ENCODE results near the gene PSMD6. TPM values are rescaled to one million over a fixed set of nuclear protein-coding genes. Genes with fewer than 3 reads are reported as not detected.

PSMD6 gene
- total and polyA plus RNA-seq, 7 experiments from 2014 or later, result 63.4 to 134 (median 89.2) TPM

- ChIA-PET POLR2A (interaction anchor here (0.7 kb wide), 1 partner anchor 18 kb away, joined by 3 read pairs; no protein-coding TSS in a partner anchor), CTCF (no interaction called here)
- Histone ChIP-seq H3K27me3 (ENCODE audit: control insufficient read depth in 2 of 2, insufficient read depth in 2 of 2, low read length in 2 of 2) (no peaks in the 10 kb centered on the region), H3K36me3 (ENCODE audit: control insufficient read depth in 2 of 3, insufficient read depth in 3 of 3, low read length in 3 of 3) (no peaks in the 10 kb centered on the region), H3K27ac (ENCODE audit: low read depth, low read length) (no peak overlapping the region), H3K4me3 (ENCODE audit: low read length) (no peak overlapping the region), H3K9me3 (ENCODE audit: control insufficient read depth in 2 of 3, low read length in 3 of 3) (no peaks in the 10 kb centered on the region), H3K4me1 (ENCODE audit: control insufficient read depth in 2 of 2, insufficient read depth in 2 of 2, low read length in 2 of 2) (no peaks in the 10 kb centered on the region)
- no peaks in the 10 kb centered on the region for H3K9me3 Mint-ChIP-seq
- ATAC-seq (no peak), DNase-seq (no peak)
- intact Hi-C loops (cut with micrococcal nuclease), result no loop called here
- H3K27ac Mint-ChIP-seq, result no peak overlapping the region
- H3K4me3 Mint-ChIP-seq, result no peak overlapping the region
- H3K36me3 Mint-ChIP-seq, result no peaks in the 10 kb centered on the region
- H3K4me1 Mint-ChIP-seq, result peaks cover 0 to 5% (median 0%) of the 10 kb centered on the region in 7 donors
- H3K27me3 Mint-ChIP-seq, result peaks cover 10 to 48% (median 25%) of the 10 kb centered on the region in 5 donors
These were observed 24.5 kb upstream of the PSMD6 start for GRCh38 chr3:64047787-64048186.

- Mint-ChIP-seq H3K27me3 (peaks cover 11 to 51% (median 27%) of the 10 kb centered on the region in 5 donors), H3K4me1 (peaks cover 0 to 5% (median 0%) of the 10 kb centered on the region in 7 donors), H3K9me3 (no peaks in the 10 kb centered on the region), H3K36me3 (no peaks in the 10 kb centered on the region), H3K27ac (no peak overlapping the region), H3K4me3 (no peak overlapping the region)
- CTCF ChIA-PET, result no interaction called here
- POLR2A ChIA-PET, result no interaction called here
- Histone ChIP-seq H3K27ac (ENCODE audit: low read depth, low read length) (no peak overlapping the region), H3K4me1 (ENCODE audit: control insufficient read depth in 2 of 2, insufficient read depth in 2 of 2, low read length in 2 of 2) (no peaks in the 10 kb centered on the region), H3K4me3 (ENCODE audit: low read length) (no peak overlapping the region), H3K27me3 (ENCODE audit: control insufficient read depth in 2 of 2, insufficient read depth in 2 of 2, low read length in 2 of 2) (no peaks in the 10 kb centered on the region), H3K9me3 (ENCODE audit: control insufficient read depth in 2 of 3, low read length in 3 of 3) (no peaks in the 10 kb centered on the region), H3K36me3 (ENCODE audit: control insufficient read depth in 2 of 3, insufficient read depth in 3 of 3, low read length in 3 of 3) (no peaks in the 10 kb centered on the region)
- intact Hi-C loops (cut with micrococcal nuclease), result no loop called here
- DNase-seq (no peak), ATAC-seq (no peak)
These were observed 23.8 kb upstream of the PSMD6 start for GRCh38 chr3:64046996-64047594.

GRCh38 chr3:64046592-64046991 is 23.3 kb upstream of the PSMD6 start:
- H3K36me3 ChIP-seq (ENCODE audit: control insufficient read depth in 2 of 3, insufficient read depth in 3 of 3, low read length in 3 of 3), result no peaks in the 10 kb centered on the region
- intact Hi-C loops (cut with micrococcal nuclease), result no loop called here
- no peak for ATAC-seq
- no peaks in the 10 kb centered on the region for H3K27me3 ChIP-seq (ENCODE audit: control insufficient read depth in 2 of 2, insufficient read depth in 2 of 2, low read length in 2 of 2)
- H3K27ac ChIP-seq (ENCODE audit: low read depth, low read length), result no peak overlapping the region
- no peaks in the 10 kb centered on the region for H3K4me1 ChIP-seq (ENCODE audit: control insufficient read depth in 2 of 2, insufficient read depth in 2 of 2, low read length in 2 of 2)
- H3K9me3 Mint-ChIP-seq, result no peaks in the 10 kb centered on the region
- no peaks in the 10 kb centered on the region for H3K9me3 ChIP-seq (ENCODE audit: control insufficient read depth in 2 of 3, low read length in 3 of 3)
- no peak for DNase-seq
- CTCF ChIA-PET, result no interaction called here
- H3K27ac Mint-ChIP-seq, result no peak overlapping the region
- H3K36me3 Mint-ChIP-seq, result no peaks in the 10 kb centered on the region
- H3K27me3 Mint-ChIP-seq, result peaks cover 15 to 54% (median 31%) of the 10 kb centered on the region in 5 donors
- H3K4me1 Mint-ChIP-seq, result peaks cover 0 to 5% (median 0%) of the 10 kb centered on the region in 7 donors
- no peak overlapping the region for H3K4me3 ChIP-seq (ENCODE audit: low read length)
- POLR2A ChIA-PET, result no interaction called here
- no peak overlapping the region for H3K4me3 Mint-ChIP-seq

GRCh38 chr3:64042952-64043351 is 19.7 kb upstream of the PSMD6 start:
- no peak overlapping the region for H3K27ac ChIP-seq (ENCODE audit: low read depth, low read length)
- no peaks in the 10 kb centered on the region for H3K9me3 ChIP-seq (ENCODE audit: control insufficient read depth in 2 of 3, low read length in 3 of 3)
- H3K27me3 ChIP-seq (ENCODE audit: control insufficient read depth in 2 of 2, insufficient read depth in 2 of 2, low read length in 2 of 2), result no peaks in the 10 kb centered on the region
- Mint-ChIP-seq H3K27ac (no peak overlapping the region), H3K9me3 (no peaks in the 10 kb centered on the region), H3K27me3 (peaks cover 21 to 51% (median 43%) of the 10 kb centered on the region in 5 donors), H3K4me1 (no peaks in the 10 kb centered on the region), H3K4me3 (no peak overlapping the region), H3K36me3 (no peaks in the 10 kb centered on the region)
- H3K4me3 ChIP-seq (ENCODE audit: low read length), result no peak overlapping the region
- CTCF ChIA-PET, result interaction anchor here (0.8 kb wide), 1 partner anchor 19 kb away, joined by 7 read pairs; no protein-coding TSS in a partner anchor
- DNase-seq (no peak), ATAC-seq (no peak)
- POLR2A ChIA-PET, result no interaction called here
- H3K36me3 ChIP-seq (ENCODE audit: control insufficient read depth in 2 of 3, insufficient read depth in 3 of 3, low read length in 3 of 3), result no peaks in the 10 kb centered on the region
- H3K4me1 ChIP-seq (ENCODE audit: control insufficient read depth in 2 of 2, insufficient read depth in 2 of 2, low read length in 2 of 2), result no peaks in the 10 kb centered on the region
- intact Hi-C loops (cut with micrococcal nuclease), result no loop called here

GRCh38 chr3:64039981-64040733 is 16.9 kb upstream of the PSMD6 start:
- no peaks in the 10 kb centered on the region for H3K9me3 Mint-ChIP-seq
- H3K27me3 ChIP-seq (ENCODE audit: control insufficient read depth in 2 of 2, insufficient read depth in 2 of 2, low read length in 2 of 2), result no peaks in the 10 kb centered on the region
- H3K36me3 Mint-ChIP-seq, result no peaks in the 10 kb centered on the region
- H3K9me3 ChIP-seq (ENCODE audit: control insufficient read depth in 2 of 3, low read length in 3 of 3), result no peaks in the 10 kb centered on the region
- DNase-seq (no peak), ATAC-seq (no peak)
- H3K4me1 Mint-ChIP-seq, result no peaks in the 10 kb centered on the region
- no peak overlapping the region for H3K27ac ChIP-seq (ENCODE audit: low read depth, low read length)
- intact Hi-C loops (cut with micrococcal nuclease), result no loop called here
- ChIA-PET CTCF (no interaction called here), POLR2A (no interaction called here)
- H3K27me3 Mint-ChIP-seq, result peaks cover 19 to 38% (median 30%) of the 10 kb centered on the region in 5 donors
- H3K27ac Mint-ChIP-seq, result no peak overlapping the region
- no peak overlapping the region for H3K4me3 Mint-ChIP-seq
- no peaks in the 10 kb centered on the region for H3K36me3 ChIP-seq (ENCODE audit: control insufficient read depth in 2 of 3, insufficient read depth in 3 of 3, low read length in 3 of 3)
- H3K4me3 ChIP-seq (ENCODE audit: low read length), result no peak overlapping the region
- H3K4me1 ChIP-seq (ENCODE audit: control insufficient read depth in 2 of 2, insufficient read depth in 2 of 2, low read length in 2 of 2), result no peaks in the 10 kb centered on the region

- Mint-ChIP-seq H3K9me3 (peaks cover 0 to 3% (median under 1%) of the 10 kb centered on the region in 11 donors), H3K4me3 (no peak overlapping the region), H3K4me1 (no peaks in the 10 kb centered on the region), H3K27me3 (peaks cover 15 to 32% (median 26%) of the 10 kb centered on the region in 5 donors), H3K36me3 (no peaks in the 10 kb centered on the region), H3K27ac (no peak overlapping the region)
- no peak overlapping the region for H3K4me3 ChIP-seq (ENCODE audit: low read length)
- ATAC-seq, result no peak
- no peaks in the 10 kb centered on the region for H3K4me1 ChIP-seq (ENCODE audit: control insufficient read depth in 2 of 2, insufficient read depth in 2 of 2, low read length in 2 of 2)
- no peaks in the 10 kb centered on the region for H3K9me3 ChIP-seq (ENCODE audit: control insufficient read depth in 2 of 3, low read length in 3 of 3)
- CTCF ChIA-PET, result interaction anchor here (1.0 kb wide), 1 partner anchor 9 kb away, joined by 3 read pairs; no protein-coding TSS in a partner anchor
- H3K36me3 ChIP-seq (ENCODE audit: control insufficient read depth in 2 of 3, insufficient read depth in 3 of 3, low read length in 3 of 3), result no peaks in the 10 kb centered on the region
- no peak overlapping the region for H3K27ac ChIP-seq (ENCODE audit: low read depth, low read length)
- POLR2A ChIA-PET, result no interaction called here
- H3K27me3 ChIP-seq (ENCODE audit: control insufficient read depth in 2 of 2, insufficient read depth in 2 of 2, low read length in 2 of 2), result no peaks in the 10 kb centered on the region
- no peak for DNase-seq
- intact Hi-C loops (cut with micrococcal nuclease), result no loop called here
These were observed 16.0 kb upstream of the PSMD6 start for GRCh38 chr3:64039332-64039731.

Data from naive thymus-derived CD4-positive, alpha-beta T cell (primary cell).